GM12878 (cell line): ENCODE results near the gene CD84. TPM values are rescaled to one million over a fixed set of nuclear protein-coding genes. Genes with fewer than 3 reads are reported as not detected.

Experiments used
- ATAC-seq: fragments of 200-7000 bp; cut with Tn5 transposase; 3 replicates; pipeline ENCODE4 v1.9.1; 2020; ENCODE audit warnings: mild to moderate bottlenecking, moderate library complexity
- BruUV-seq: library from RNA; stranded (reverse); fragments of 400-500 nt; replicated peaks from 2 replicates; lab custom pipeline; 2021; lab: Mats Ljungman, UMichigan
- CTCF ChIA-PET: fragments of 300-600 bp; sonication (Branson Sonifier 250); formaldehyde crosslinking; extraction: SDS; loops from one replicate; lab custom pipeline; 2021; ENCODE audit warnings: inconsistent platforms; lab: Yijun Ruan, JAX
- POLR2A ChIA-PET: fragments of 350-600 bp; formaldehyde crosslinking; extraction: SDS; loops from one replicate; lab custom pipeline; 2021; ENCODE audit warnings: inconsistent platforms; lab: Charles Lee
- RAD21 ChIA-PET: fragments of 300-600 bp; sonication (Branson Sonifier 250); formaldehyde crosslinking; loops from one replicate; lab custom pipeline; 2023; ENCODE audit warnings: antibody characterized with exemption; ENCODE audit not compliant: unreplicated experiment; lab: Charles Lee
- SMC1A ChIA-PET: fragments of 300-600 bp; sonication (Branson Sonifier 250); formaldehyde crosslinking; loops from one replicate; lab custom pipeline; 2023; ENCODE audit not compliant: unreplicated experiment, uncharacterized antibody; lab: Charles Lee
- DNase-seq: peaks from one replicate; pipeline ENCODE4 v3.0.0-alpha.2; 2011; ENCODE audit warnings: low read depth, low spot score
- FAIRE-seq: peaks from 3 replicates; lab custom pipeline; 2011; peaks lifted over from hg19 to GRCh38; lab: Jason Lieb, UNC
- H2AFZ ChIP-seq: 2 replicates; pipeline ENCODE4 v1.6.0; 2011; ENCODE audit warnings: low read depth, low read length, control low read depth; ENCODE audit not compliant: control insufficient read depth
- H3K27ac ChIP-seq: 2 replicates; pipeline ENCODE4 v1.5.1; 2011; ENCODE audit warnings: control low read depth; ENCODE audit not compliant: control insufficient read depth, insufficient read depth
- H3K27me3 ChIP-seq, 2 experiments: replicated peaks in 1 of 2; 2 replicates each; pipeline versions ENCODE4 v1.6.0 to v1.6.1; 2011; ENCODE audit warnings: low read length in 1 of 2; ENCODE audit not compliant: control insufficient read depth in 2 of 2, insufficient read depth in 2 of 2
- H3K36me3 ChIP-seq, 2 experiments: 2 replicates each; pipeline ENCODE4 v1.5.1; 2011; ENCODE audit warnings: low read length in 1 of 2; ENCODE audit not compliant: control insufficient read depth in 2 of 2, insufficient read depth in 2 of 2
- H3K4me1 ChIP-seq: 2 replicates; pipeline ENCODE4 v1.6.1; 2011; ENCODE audit warnings: mild to moderate bottlenecking, low read length, moderate library complexity, mixed read lengths; ENCODE audit not compliant: control insufficient read depth, insufficient read depth
- H3K4me2 ChIP-seq: 2 replicates; pipeline ENCODE4 v1.6.0; 2011; ENCODE audit warnings: control low read depth; ENCODE audit not compliant: control insufficient read depth, insufficient read depth
- H3K4me3 ChIP-seq: fragments of 200-600 bp; sonication (generic); 2 replicates; pipeline ENCODE4 v1.5.1; 2016
- H3K79me2 ChIP-seq: 2 replicates; pipeline ENCODE4 v1.6.0; 2011; ENCODE audit warnings: low read length; ENCODE audit not compliant: control insufficient read depth, insufficient read depth
- H3K9ac ChIP-seq: 2 replicates; pipeline ENCODE4 v1.8.0; 2011; ENCODE audit warnings: low read length, control low read depth, mixed read lengths; ENCODE audit not compliant: control insufficient read depth, insufficient read depth
- H3K9me3 ChIP-seq: replicated peaks from 3 replicates; pipeline ENCODE4 v1.5.1; 2011; ENCODE audit warnings: mild to moderate bottlenecking, low read length; ENCODE audit not compliant: control insufficient read depth, insufficient read depth
- H4K20me1 ChIP-seq: 2 replicates; pipeline ENCODE4 v1.6.0; 2011; ENCODE audit not compliant: control insufficient read depth, insufficient read depth
- ATF7 ChIP-seq: fragments of 450-650 bp; IDR thresholded peaks from 2 replicates; pipeline ENCODE4 v1.6.1; 2016; ENCODE audit warnings: low read depth, mild to moderate bottlenecking
- BACH1 ChIP-seq: fragments of 450-650 bp; IDR thresholded peaks from 2 replicates; pipeline ENCODE4 v1.6.1; 2017; ENCODE audit warnings: mild to moderate bottlenecking, borderline replicate concordance
- ESRRA ChIP-seq: IDR thresholded peaks from 2 replicates; pipeline ENCODE4 v1.6.1; 2012; ENCODE audit warnings: mild to moderate bottlenecking, low read length, improper control_type of control experiment
- FOXK2 ChIP-seq: fragments of 450-650 bp; IDR thresholded peaks from 2 replicates; pipeline ENCODE4 v1.6.1; 2017; ENCODE audit warnings: mild to moderate bottlenecking, moderate library complexity
- IKZF1 ChIP-seq: fragments of 450-650 bp; conservative IDR thresholded peaks from 2 replicates; pipeline ENCODE4 v1.6.1; 2017; ENCODE audit warnings: antibody characterized with exemption, mild to moderate bottlenecking
- POLR2AphosphoS5 ChIP-seq: IDR thresholded peaks from 2 replicates; pipeline ENCODE4 v1.6.1; 2011; ENCODE audit warnings: mild to moderate bottlenecking, low read length, inconsistent platforms
- RB1 ChIP-seq: fragments of 450-650 bp; formaldehyde crosslinking; IDR thresholded peaks from 2 replicates; pipeline ENCODE4 v1.6.1; 2017; ENCODE audit warnings: mild to moderate bottlenecking, borderline replicate concordance
- YY1 ChIP-seq: IDR thresholded peaks from 2 replicates; pipeline ENCODE4 v1.6.1; 2011; ENCODE audit warnings: low read depth, mild to moderate bottlenecking, low read length
- ZNF24 ChIP-seq: fragments of 450-650 bp; IDR thresholded peaks from 2 replicates; pipeline ENCODE4 v1.6.1; 2017; ENCODE audit warnings: antibody characterized with exemption, mild to moderate bottlenecking
- WGBS: methylation state at CpG from one replicate; pipeline ENCODE4 v1.1.6; 2016; ENCODE audit warnings: low lambda C conversion rate; ENCODE audit not compliant: insufficient replicate concordance, insufficient coverage; ENCODE audit errors: missing lambda C conversion rate; 5-methylcytosine and 5-hydroxymethylcytosine counted together
- in situ Hi-C: fragments of 300-500 bp; cut with MboI; formaldehyde crosslinking; loops from 9 replicates; pipeline ENCODE4 v1.14.3; 2018; ENCODE audit warnings: mixed read lengths
- intact Hi-C: fragments of 100-400 bp; cut with micrococcal nuclease; formaldehyde crosslinking; loops from one replicate; pipeline ENCODE4 v1.14.2; 2022; ENCODE audit not compliant: unreplicated experiment
- polyA plus RNA-seq, 11 experiments: library from polyadenylated mRNA; depleted of rRNA in 4 of 11; unstranded in 6 of 11; stranded (reverse) in 5 of 11; fragments of >200 nt; fragmentation: Nextera tagmentation in 4 of 11; fragmentation: Illumina TruSeq in 1 of 11; extraction: Ambion mirVana in 4 of 11; extraction: Trizol in 1 of 11; gene quantifications; 1 replicate in 1 of 11; 2 replicates in 10 of 11; pipeline versions ENCODE4 v1.2.1 to v1.2.3, GENCODE V29; 2011 to 2016; ENCODE audit warnings: inconsistent platforms in 2 of 11, missing spikeins in 2 of 11, low read depth in 1 of 11
- total RNA-seq, 4 experiments: library from RNA; depleted of rRNA in 3 of 4; stranded (reverse); fragments of >200 nt in 3 of 4; fragmentation: Illumina TruSeq in 1 of 4; extraction: Trizol in 1 of 4; gene quantifications; 2 replicates each; pipeline versions ENCODE4 v1.2.1 to v1.2.3, GENCODE V29; 2013 to 2021
- TF ChIP-seq, protein P1 (sequence below): IDR thresholded peaks from 2 replicates; pipeline ENCODE4 v1.6.1; 2012; ENCODE audit warnings: low read length, inconsistent platforms
- TF ChIP-seq, protein P2 (sequence below): IDR thresholded peaks from 2 replicates; pipeline ENCODE4 v1.6.1; 2012; ENCODE audit warnings: low read depth, low read length, improper control_type of control experiment
- TF ChIP-seq, protein P3 (sequence below): IDR thresholded peaks from 2 replicates; pipeline ENCODE4 v1.6.1; 2012; ENCODE audit warnings: mild to moderate bottlenecking, low read depth, low read length

Gene CD84
- total and polyA plus RNA-seq, 10 of the 15 experiments (the other 5 are each of a cell fraction or from before 2014, with no cell fraction given): 3.4 to 20.3 (median 11.7) TPM

DNA sequence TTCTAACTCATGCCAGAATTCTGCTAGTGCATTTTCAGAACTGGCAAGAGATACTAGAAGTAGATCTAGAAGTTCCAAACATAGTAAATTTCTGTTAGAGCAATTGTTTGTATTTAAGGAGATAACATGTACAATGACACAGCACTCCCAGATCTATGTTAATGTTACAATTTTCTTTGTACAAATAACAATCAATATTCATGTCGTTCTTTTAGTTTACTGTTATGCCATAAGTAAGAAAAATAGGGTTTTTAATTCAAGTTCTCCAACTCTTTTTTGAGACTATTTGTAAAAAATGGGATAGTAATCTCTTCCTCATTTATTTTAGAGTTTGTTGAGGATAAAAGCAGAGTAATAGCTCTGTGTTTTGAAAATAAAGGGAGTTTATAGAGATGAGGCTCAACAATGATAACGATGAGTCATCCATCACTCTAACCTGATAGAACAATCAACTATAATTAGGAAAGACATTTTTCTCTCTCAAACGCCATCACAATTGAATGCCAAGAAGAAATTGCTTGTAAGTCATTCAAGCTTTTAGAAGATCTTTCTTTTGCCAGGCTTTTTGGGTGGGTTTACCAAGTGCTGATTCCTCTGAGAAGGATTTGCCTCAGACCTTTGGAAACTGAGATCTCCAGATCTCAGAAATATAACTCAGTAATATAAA is 638 bp downstream of the CD84 start:
- ChIA-PET POLR2A (interaction anchor here (0.8 to 7.4 kb wide), 11 partner anchors 9 to 148 kb away, joined by 3 to 76 read pairs (median 6); no protein-coding TSS in a partner anchor), CTCF (interaction anchor here (0.6 to 7.1 kb wide), 10 partner anchors 9 to 136 kb away, joined by 3 to 121 read pairs (median 7); no protein-coding TSS in a partner anchor), SMC1A (interaction anchor here (0.7 to 30.0 kb wide), 13 partner anchors 9 to 148 kb away, joined by 3 to 735 read pairs (median 8); no protein-coding TSS in a partner anchor), RAD21 (interaction anchor here (0.6 to 11.0 kb wide), 12 partner anchors 10 to 385 kb away, joined by 3 to 292 read pairs (median 11); partner anchors contain the start of gene SLAMF6)
- TF ChIP-seq, protein P1, sequence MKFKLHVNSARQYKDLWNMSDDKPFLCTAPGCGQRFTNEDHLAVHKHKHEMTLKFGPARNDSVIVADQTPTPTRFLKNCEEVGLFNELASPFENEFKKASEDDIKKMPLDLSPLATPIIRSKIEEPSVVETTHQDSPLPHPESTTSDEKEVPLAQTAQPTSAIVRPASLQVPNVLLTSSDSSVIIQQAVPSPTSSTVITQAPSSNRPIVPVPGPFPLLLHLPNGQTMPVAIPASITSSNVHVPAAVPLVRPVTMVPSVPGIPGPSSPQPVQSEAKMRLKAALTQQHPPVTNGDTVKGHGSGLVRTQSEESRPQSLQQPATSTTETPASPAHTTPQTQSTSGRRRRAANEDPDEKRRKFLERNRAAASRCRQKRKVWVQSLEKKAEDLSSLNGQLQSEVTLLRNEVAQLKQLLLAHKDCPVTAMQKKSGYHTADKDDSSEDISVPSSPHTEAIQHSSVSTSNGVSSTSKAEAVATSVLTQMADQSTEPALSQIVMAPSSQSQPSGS: no peak
- TF ChIP-seq RB1 (no peak), BACH1 (peak; percentile 65; the same call in 1 of the 2 replicates), ESRRA (no peak), POLR2AphosphoS5 (0 out of 2 replicates have a peak, but pooled peaks have one; percentile 3), IKZF1 (0 out of 2 replicates have a peak, but pooled peaks have one; percentile 2), FOXK2 (no peak), ZNF24 (no peak), ATF7 (peak; percentile 8; the same call in 1 of the 2 replicates), YY1 (no peak)
- TF ChIP-seq, protein P2, sequence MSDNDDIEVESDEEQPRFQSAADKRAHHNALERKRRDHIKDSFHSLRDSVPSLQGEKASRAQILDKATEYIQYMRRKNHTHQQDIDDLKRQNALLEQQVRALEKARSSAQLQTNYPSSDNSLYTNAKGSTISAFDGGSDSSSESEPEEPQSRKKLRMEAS: no peak
- TF ChIP-seq, protein P3, sequence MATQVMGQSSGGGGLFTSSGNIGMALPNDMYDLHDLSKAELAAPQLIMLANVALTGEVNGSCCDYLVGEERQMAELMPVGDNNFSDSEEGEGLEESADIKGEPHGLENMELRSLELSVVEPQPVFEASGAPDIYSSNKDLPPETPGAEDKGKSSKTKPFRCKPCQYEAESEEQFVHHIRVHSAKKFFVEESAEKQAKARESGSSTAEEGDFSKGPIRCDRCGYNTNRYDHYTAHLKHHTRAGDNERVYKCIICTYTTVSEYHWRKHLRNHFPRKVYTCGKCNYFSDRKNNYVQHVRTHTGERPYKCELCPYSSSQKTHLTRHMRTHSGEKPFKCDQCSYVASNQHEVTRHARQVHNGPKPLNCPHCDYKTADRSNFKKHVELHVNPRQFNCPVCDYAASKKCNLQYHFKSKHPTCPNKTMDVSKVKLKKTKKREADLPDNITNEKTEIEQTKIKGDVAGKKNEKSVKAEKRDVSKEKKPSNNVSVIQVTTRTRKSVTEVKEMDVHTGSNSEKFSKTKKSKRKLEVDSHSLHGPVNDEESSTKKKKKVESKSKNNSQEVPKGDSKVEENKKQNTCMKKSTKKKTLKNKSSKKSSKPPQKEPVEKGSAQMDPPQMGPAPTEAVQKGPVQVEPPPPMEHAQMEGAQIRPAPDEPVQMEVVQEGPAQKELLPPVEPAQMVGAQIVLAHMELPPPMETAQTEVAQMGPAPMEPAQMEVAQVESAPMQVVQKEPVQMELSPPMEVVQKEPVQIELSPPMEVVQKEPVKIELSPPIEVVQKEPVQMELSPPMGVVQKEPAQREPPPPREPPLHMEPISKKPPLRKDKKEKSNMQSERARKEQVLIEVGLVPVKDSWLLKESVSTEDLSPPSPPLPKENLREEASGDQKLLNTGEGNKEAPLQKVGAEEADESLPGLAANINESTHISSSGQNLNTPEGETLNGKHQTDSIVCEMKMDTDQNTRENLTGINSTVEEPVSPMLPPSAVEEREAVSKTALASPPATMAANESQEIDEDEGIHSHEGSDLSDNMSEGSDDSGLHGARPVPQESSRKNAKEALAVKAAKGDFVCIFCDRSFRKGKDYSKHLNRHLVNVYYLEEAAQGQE: no peak
- DNase-seq (no peak), ATAC-seq (peak; percentile 22), FAIRE-seq (no peak)
- no peaks in the 10 kb centered on the region for H3K27me3 ChIP-seq
- H3K9ac ChIP-seq: peak overlapping the region; percentile 91
- intact Hi-C loops (loop anchor here (2.0 kb wide), 1 partner anchor 30 kb away; no protein-coding TSS in a partner anchor), in situ Hi-C loops (no loop called here)
- no peaks in the 10 kb centered on the region for H4K20me1 ChIP-seq
- peak overlapping the region; percentile 73 for H3K4me2 ChIP-seq
- peak overlapping the region; percentile 63 for H3K4me3 ChIP-seq
- no peaks in the 10 kb centered on the region for H3K36me3 ChIP-seq
- peaks cover 40% of the 10 kb centered on the region for H3K79me2 ChIP-seq
- H2AFZ ChIP-seq: peak overlapping the region; percentile 92
- H3K27ac ChIP-seq: peak overlapping the region; percentile 97
- TSS peak; percentile 83 for BruUV-seq
- H3K4me1 ChIP-seq: peaks cover 30% of the 10 kb centered on the region
- H3K9me3 ChIP-seq: no peaks in the 10 kb centered on the region
- 21% methylated on average over 3 of the region's 3 CpGs for WGBS
